ENCODE results near the gene NADK2. TPM values are rescaled to one million over a fixed set of nuclear protein-coding genes. Genes with fewer than 3 reads are reported as not detected.

NADK2 gene
- total RNA-seq, 1 experiment from 2014 or later = 12.2 TPM

- Histone ChIP-seq H3K23ac (ENCODE audit: insufficient read length, low read depth, low read length) (no peak overlapping the region), H3K27me3 (ENCODE audit: insufficient read depth, low read length) (no peaks in the 10 kb centered on the region; the same call in 1 of the 2 replicates), H2BK15ac (ENCODE audit: low read depth, low read length) (no peak overlapping the region), H2AK5ac (ENCODE audit: insufficient read length, low read length) (no peak overlapping the region), H4K8ac (replicated peaks; ENCODE audit: insufficient read length, low read depth, low read length) (no peak overlapping the region), H3K9me3 (ENCODE audit: control insufficient read depth, low read depth, low read length) (no peaks in the 10 kb centered on the region), H4K91ac (ENCODE audit: insufficient read length, low read depth, low read length) (no peak overlapping the region), H3K56ac (ENCODE audit: insufficient read length, low read depth, low read length) (no peak overlapping the region), H3T11ph (ENCODE audit: low read length) (no peak overlapping the region), H3K9ac (ENCODE audit: extremely low read depth, insufficient read length, low read length) (no peak overlapping the region), H2BK12ac (ENCODE audit: insufficient read length, low read depth, low read length) (no peak overlapping the region), H3K79me1 (ENCODE audit: insufficient read depth, low read depth, low read length, poor library complexity, severe bottlenecking) (no peaks in the 10 kb centered on the region), H4K20me1 (ENCODE audit: control insufficient read depth, insufficient read depth, insufficient read length) (no peaks in the 10 kb centered on the region), H4K5ac (ENCODE audit: insufficient read length, low read depth, low read length) (no peak overlapping the region), H3K4ac (ENCODE audit: low read depth, low read length) (no peak overlapping the region), H3K79me2 (ENCODE audit: insufficient read depth, low read length) (no peaks in the 10 kb centered on the region), H3K4me1 (ENCODE audit: insufficient read depth, low read length) (no peaks in the 10 kb centered on the region), H2BK5ac (ENCODE audit: insufficient read length, low read length) (no peak overlapping the region), H3K23me2 (ENCODE audit: insufficient read length, low read depth, low read length, poor library complexity, severe bottlenecking) (no peaks in the 10 kb centered on the region), H3K14ac (ENCODE audit: insufficient read depth, low read length) (no peak overlapping the region), H3K18ac (ENCODE audit: insufficient read length, low read depth, low read length) (no peak overlapping the region), H3K4me2 (ENCODE audit: insufficient read depth, insufficient read length, low read length) (no peak overlapping the region), H2BK120ac (ENCODE audit: low read depth, low read length, poor library complexity, severe bottlenecking) (no peak overlapping the region), H2BK20ac (ENCODE audit: low read depth, low read length, poor library complexity, severe bottlenecking) (no peak overlapping the region), H2AFZ (ENCODE audit: low read length) (no peak overlapping the region), H3K27ac (ENCODE audit: insufficient read length, low read depth, low read length) (no peak overlapping the region)
- TF ChIP-seq, protein P1, sequence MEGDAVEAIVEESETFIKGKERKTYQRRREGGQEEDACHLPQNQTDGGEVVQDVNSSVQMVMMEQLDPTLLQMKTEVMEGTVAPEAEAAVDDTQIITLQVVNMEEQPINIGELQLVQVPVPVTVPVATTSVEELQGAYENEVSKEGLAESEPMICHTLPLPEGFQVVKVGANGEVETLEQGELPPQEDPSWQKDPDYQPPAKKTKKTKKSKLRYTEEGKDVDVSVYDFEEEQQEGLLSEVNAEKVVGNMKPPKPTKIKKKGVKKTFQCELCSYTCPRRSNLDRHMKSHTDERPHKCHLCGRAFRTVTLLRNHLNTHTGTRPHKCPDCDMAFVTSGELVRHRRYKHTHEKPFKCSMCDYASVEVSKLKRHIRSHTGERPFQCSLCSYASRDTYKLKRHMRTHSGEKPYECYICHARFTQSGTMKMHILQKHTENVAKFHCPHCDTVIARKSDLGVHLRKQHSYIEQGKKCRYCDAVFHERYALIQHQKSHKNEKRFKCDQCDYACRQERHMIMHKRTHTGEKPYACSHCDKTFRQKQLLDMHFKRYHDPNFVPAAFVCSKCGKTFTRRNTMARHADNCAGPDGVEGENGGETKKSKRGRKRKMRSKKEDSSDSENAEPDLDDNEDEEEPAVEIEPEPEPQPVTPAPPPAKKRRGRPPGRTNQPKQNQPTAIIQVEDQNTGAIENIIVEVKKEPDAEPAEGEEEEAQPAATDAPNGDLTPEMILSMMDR (conservative IDR thresholded peaks at IDR 0.05) = no peak
- no CpG with 5 or more reads among the region's 1 CpG for WGBS (ENCODE audit: extremely low coverage, insufficient read length, low lambda C conversion rate)
- DNase-seq = no peak
- H3K9me3 Mint-ChIP-seq = peaks cover 6 to 12% of the 10 kb centered on the region in 2 experiments; a peak in 3 of 5 replicates
- peaks cover 21 to 27% of the 10 kb centered on the region in 2 experiments for H3K4me1 Mint-ChIP-seq
- no peak overlapping the region; a peak in 1 of 7 replicates for H3K27ac Mint-ChIP-seq
- peaks cover 16% of the 10 kb centered on the region for H3K27me3 Mint-ChIP-seq (ENCODE audit: low read depth)
- H3K4me3 Mint-ChIP-seq = no peak overlapping the region
- H3K36me3 Mint-ChIP-seq (ENCODE audit: insufficient read depth in 1 of 3, low read depth in 3 of 3) = peaks cover 0 to 16% (median 2%) of the 10 kb centered on the region in 3 experiments; a peak in 3 of 7 replicates
Measured at GRCh38 chr5:36243653-36244052, 1.9 kb upstream of the NADK2 start.
